ENCODE measurements around the gene PPP2R2B.
A peak's percentile ranks its signal among the peaks of the same experiment; 100 is the strongest.

Gene PPP2R2B

GRCh38 chr5:146533260-146533857, 345.2 kb downstream of the PPP2R2B start:
- peak; percentile 87 for DNase-seq
